AG10803 (cell line): Measurements from ENCODE around the gene RPL41.
"Not testable (repeated sequence)": the region's sequence is repeated elsewhere in the genome, so short reads cannot be mapped to it uniquely, and the experiment has no call there.

Experiments
- DNase-seq: peaks from one replicate; pipeline ENCODE4 v3.0.0; 2010; ENCODE audit warnings: low read depth
- H3K4me3 ChIP-seq: 2 replicates; pipeline ENCODE4 v1.5.1; 2011; ENCODE audit warnings: mild to moderate bottlenecking, low read length, control low read depth
- CTCF ChIP-seq: conservative IDR thresholded peaks from 2 replicates; pipeline ENCODE4 v1.5.1; 2011; ENCODE audit warnings: mild to moderate bottlenecking, low read length, control low read depth, inconsistent platforms

Gene RPL41

GRCh38 chr12:56116267-56117081 is at the start of gene RPL41:
TSS of gene RPL41 (plus strand) at chr12:56116633.
- TF ChIP-seq CTCF = no peak
- DNase-seq = peak; percentile 89
- peak within 1 kb of the TSS; percentile 88 for H3K4me3 ChIP-seq

GRCh38 chr12:56071648-56072047 is 44.8 kb upstream of the RPL41 start:
- TF ChIP-seq CTCF = no peak
- no peak overlapping the region for H3K4me3 ChIP-seq
- peak; percentile 75 for DNase-seq

GRCh38 chr12:56074396-56074795 is 42.0 kb upstream of the RPL41 start:
- H3K4me3 ChIP-seq = no peak overlapping the region
- no peak for TF ChIP-seq CTCF
- DNase-seq = no peak

GRCh38 chr12:56077966-56078365 is 38.5 kb upstream of the RPL41 start:
- not testable (repeated sequence) for H3K4me3 ChIP-seq

GRCh38 chr12:56078427-56078826 is 38.0 kb upstream of the RPL41 start:
- no peak for DNase-seq
- TF ChIP-seq CTCF = no peak

More at GRCh38 chr12:56077966-56078365, 38.5 kb upstream of the RPL41 start:
- not testable (repeated sequence) for DNase-seq

GRCh38 chr12:56078931-56079722 is 37.3 kb upstream of the RPL41 start:
- TF ChIP-seq CTCF = peak; percentile 76
- peak overlapping the region; percentile 60 for H3K4me3 ChIP-seq
- peak; percentile 79 for DNase-seq

More at GRCh38 chr12:56078427-56078826, 38.0 kb upstream of the RPL41 start:
- H3K4me3 ChIP-seq = 0 out of 2 replicates have a peak overlapping the region, but pooled peaks have one; percentile 15

- peak; percentile 76 for DNase-seq
- H3K4me3 ChIP-seq = peak within 1 kb of the TSS; percentile 60
- TF ChIP-seq CTCF = peak; percentile 14; the same call in 1 of the 2 replicates
These were observed 36.5 kb upstream of the RPL41 start, which contains the start of gene ERBB3 for GRCh38 chr12:56079723-56080555. TSS of gene ERBB3 (plus strand) at chr12:56080165. CDS start at chr12:56080301, 136 bp downstream.
